Femur (tissue), 1 donor: ENCODE data around the gene OGG1.

ENCODE experiments used
- DNase-seq: peaks from one replicate; pipeline ENCODE4 v3.0.0-alpha.2; 2017

Gene OGG1

GRCh38 chr3:9729419-9729818 is 20.3 kb upstream of the OGG1 start:
- DNase-seq, result no peak

GRCh38 chr3:9730657-9731205 is 19.0 kb upstream of the OGG1 start:
- no peak for DNase-seq

GRCh38 chr3:9731206-9732079 is 18.3 kb upstream of the OGG1 start, which contains the start of gene BRPF1:
Gene BRPF1, plus strand, starts transcription at chr3:9731735. Its CDS starts 2,406 bp downstream, at chr3:9734141.
- DNase-seq, result peak; percentile 100

GRCh38 chr3:9732080-9732739 is 17.5 kb upstream of the OGG1 start:
- DNase-seq, result peak; percentile 38

- no peak for DNase-seq
Observed at GRCh38 chr3:9732740-9733115, 17.0 kb upstream of the OGG1 start.

- no peak for DNase-seq
Observed at GRCh38 chr3:9736831-9737230, 12.9 kb upstream of the OGG1 start.

- no peak for DNase-seq
Observed at GRCh38 chr3:9739181-9739580, 10.6 kb upstream of the OGG1 start.

- DNase-seq, result no peak
Observed at GRCh38 chr3:9742560-9742959, 7.2 kb upstream of the OGG1 start.

- DNase-seq, result no peak
Observed at GRCh38 chr3:9743548-9743947, 6.2 kb upstream of the OGG1 start.

- DNase-seq, result no peak
Observed at GRCh38 chr3:9744162-9744561, 5.6 kb upstream of the OGG1 start.

- DNase-seq, result no peak
Observed at GRCh38 chr3:9745521-9745920, 4.2 kb upstream of the OGG1 start.

GRCh38 chr3:9746330-9746729 is 3.4 kb upstream of the OGG1 start:
- DNase-seq, result no peak

GRCh38 chr3:9747267-9747666 is 2.5 kb upstream of the OGG1 start:
- DNase-seq, result no peak

- no peak for DNase-seq
Observed at GRCh38 chr3:9748031-9748430, 1.7 kb upstream of the OGG1 start.

- no peak for DNase-seq
Observed at GRCh38 chr3:9749296-9749644, 482 bp upstream of the OGG1 start.

GRCh38 chr3:9750556-9751411 is 1.0 kb downstream of the OGG1 start:
- no peak for DNase-seq

- DNase-seq, result no peak
Observed at GRCh38 chr3:9754678-9755077, 4.9 kb downstream of the OGG1 start.

GRCh38 chr3:9757427-9757826 is 7.7 kb downstream of the OGG1 start:
- no peak for DNase-seq

- no peak for DNase-seq
Observed at GRCh38 chr3:9760779-9761505, 11.2 kb downstream of the OGG1 start.

- DNase-seq, result no peak
Observed at GRCh38 chr3:9761919-9762318, 12.2 kb downstream of the OGG1 start.

- no peak for DNase-seq
Observed at GRCh38 chr3:9762871-9763270, 13.1 kb downstream of the OGG1 start.

GRCh38 chr3:9765865-9766264 is 16.1 kb downstream of the OGG1 start:
- DNase-seq, result no peak
